Liver (tissue), 3 donors: ENCODE data around the gene CAMK2N2.

ENCODE experiments used
- GABPA ChIP-seq, 2 donors: IDR thresholded peaks in 1 of 2; conservative IDR thresholded peaks in 1 of 2; 2 replicates each; pipeline ENCODE4 v1.6.1; 2016; ENCODE audit warnings: antibody characterized with exemption in 2 of 2, mild to moderate bottlenecking in 1 of 2, moderate library complexity in 1 of 2
- HNF4G ChIP-seq: IDR thresholded peaks from 2 replicates; pipeline ENCODE4 v1.6.1; 2016; ENCODE audit warnings: antibody characterized with exemption
- RAD21 ChIP-seq, 2 donors: IDR thresholded peaks; 2 replicates each; pipeline ENCODE4 v1.6.1; 2016; ENCODE audit warnings: antibody characterized with exemption in 2 of 2, mild to moderate bottlenecking in 2 of 2
- REST ChIP-seq: IDR thresholded peaks from 2 replicates; pipeline ENCODE4 v1.6.1; 2016; ENCODE audit warnings: antibody characterized with exemption, mild to moderate bottlenecking
- TAF1 ChIP-seq: conservative IDR thresholded peaks from 2 replicates; pipeline ENCODE4 v1.6.1; 2016; ENCODE audit warnings: antibody characterized with exemption, mild to moderate bottlenecking
- TF ChIP-seq, protein P1 (sequence below): fragments of 150-350 bp; IDR thresholded peaks from 2 replicates; pipeline ENCODE4 v1.5.1; 2017; ENCODE audit warnings: improper control_type of control experiment, low read depth, low read length; ENCODE audit not compliant: missing input control
- TF ChIP-seq, protein P2 (sequence below): IDR thresholded peaks from 2 replicates; pipeline ENCODE4 v1.6.1; 2016; ENCODE audit warnings: antibody characterized with exemption
- donor health status: healthy.
- donor health status: healthy.

DNA sequence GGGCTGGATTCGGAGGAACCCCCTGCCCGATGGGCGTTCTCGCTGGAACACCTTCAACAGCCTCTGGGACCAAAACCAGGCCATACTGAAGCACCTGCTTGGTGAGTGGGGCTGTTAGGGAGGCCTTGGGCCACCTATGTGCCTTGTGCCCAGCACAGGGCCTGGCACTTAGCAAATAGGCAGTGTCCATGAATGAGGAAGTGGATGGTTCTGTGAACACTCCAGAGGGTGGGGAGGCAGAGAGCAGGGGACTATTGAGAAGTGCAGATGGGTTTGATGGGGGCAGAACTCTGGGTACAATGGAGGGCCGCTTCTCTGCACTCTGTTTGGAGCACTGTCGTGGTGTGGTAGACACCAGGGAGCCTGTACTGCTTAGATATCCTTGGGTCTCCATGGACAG is 16.0 kb upstream of the CAMK2N2 start:
- TF ChIP-seq, protein P1, sequence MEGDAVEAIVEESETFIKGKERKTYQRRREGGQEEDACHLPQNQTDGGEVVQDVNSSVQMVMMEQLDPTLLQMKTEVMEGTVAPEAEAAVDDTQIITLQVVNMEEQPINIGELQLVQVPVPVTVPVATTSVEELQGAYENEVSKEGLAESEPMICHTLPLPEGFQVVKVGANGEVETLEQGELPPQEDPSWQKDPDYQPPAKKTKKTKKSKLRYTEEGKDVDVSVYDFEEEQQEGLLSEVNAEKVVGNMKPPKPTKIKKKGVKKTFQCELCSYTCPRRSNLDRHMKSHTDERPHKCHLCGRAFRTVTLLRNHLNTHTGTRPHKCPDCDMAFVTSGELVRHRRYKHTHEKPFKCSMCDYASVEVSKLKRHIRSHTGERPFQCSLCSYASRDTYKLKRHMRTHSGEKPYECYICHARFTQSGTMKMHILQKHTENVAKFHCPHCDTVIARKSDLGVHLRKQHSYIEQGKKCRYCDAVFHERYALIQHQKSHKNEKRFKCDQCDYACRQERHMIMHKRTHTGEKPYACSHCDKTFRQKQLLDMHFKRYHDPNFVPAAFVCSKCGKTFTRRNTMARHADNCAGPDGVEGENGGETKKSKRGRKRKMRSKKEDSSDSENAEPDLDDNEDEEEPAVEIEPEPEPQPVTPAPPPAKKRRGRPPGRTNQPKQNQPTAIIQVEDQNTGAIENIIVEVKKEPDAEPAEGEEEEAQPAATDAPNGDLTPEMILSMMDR = no peak
- TF ChIP-seq REST = no peak
- no peak for TF ChIP-seq TAF1
- TF ChIP-seq HNF4G = no peak
- TF ChIP-seq GABPA (IDR thresholded peaks at IDR 0.05 in 1 of 2, conservative IDR thresholded peaks at IDR 0.05 in 1 of 2) = no peak
- no peak for TF ChIP-seq RAD21 (IDR thresholded peaks at IDR 0.05)
- TF ChIP-seq, protein P2, sequence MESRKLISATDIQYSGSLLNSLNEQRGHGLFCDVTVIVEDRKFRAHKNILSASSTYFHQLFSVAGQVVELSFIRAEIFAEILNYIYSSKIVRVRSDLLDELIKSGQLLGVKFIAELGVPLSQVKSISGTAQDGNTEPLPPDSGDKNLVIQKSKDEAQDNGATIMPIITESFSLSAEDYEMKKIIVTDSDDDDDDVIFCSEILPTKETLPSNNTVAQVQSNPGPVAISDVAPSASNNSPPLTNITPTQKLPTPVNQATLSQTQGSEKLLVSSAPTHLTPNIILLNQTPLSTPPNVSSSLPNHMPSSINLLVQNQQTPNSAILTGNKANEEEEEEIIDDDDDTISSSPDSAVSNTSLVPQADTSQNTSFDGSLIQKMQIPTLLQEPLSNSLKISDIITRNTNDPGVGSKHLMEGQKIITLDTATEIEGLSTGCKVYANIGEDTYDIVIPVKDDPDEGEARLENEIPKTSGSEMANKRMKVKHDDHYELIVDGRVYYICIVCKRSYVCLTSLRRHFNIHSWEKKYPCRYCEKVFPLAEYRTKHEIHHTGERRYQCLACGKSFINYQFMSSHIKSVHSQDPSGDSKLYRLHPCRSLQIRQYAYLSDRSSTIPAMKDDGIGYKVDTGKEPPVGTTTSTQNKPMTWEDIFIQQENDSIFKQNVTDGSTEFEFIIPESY = no peak
